Body of pancreas (tissue), 4 donors: Measurements from ENCODE around the gene ARHGEF7.
"Not testable (repeated sequence)": the region's sequence is repeated elsewhere in the genome, so short reads cannot be mapped to it uniquely, and the experiment has no call there.

Experiments used
- CTCF ChIP-seq, 7 experiments: fragments of 450-650 bp in 4 of 7; fragments of 200-600 bp in 3 of 7; sonication (generic) in 3 of 7; IDR thresholded peaks; one replicate each; pipeline ENCODE4 v1.5.1; 2016 to 2019; ENCODE audit warnings: antibody characterized with exemption in 7 of 7
- POLR2A ChIP-seq, 3 donors: fragments of 450-650 bp; IDR thresholded peaks; one replicate each; pipeline ENCODE4 v1.6.1; 2016; ENCODE audit warnings: antibody characterized with exemption in 3 of 3, mild to moderate bottlenecking in 2 of 3

DNA sequence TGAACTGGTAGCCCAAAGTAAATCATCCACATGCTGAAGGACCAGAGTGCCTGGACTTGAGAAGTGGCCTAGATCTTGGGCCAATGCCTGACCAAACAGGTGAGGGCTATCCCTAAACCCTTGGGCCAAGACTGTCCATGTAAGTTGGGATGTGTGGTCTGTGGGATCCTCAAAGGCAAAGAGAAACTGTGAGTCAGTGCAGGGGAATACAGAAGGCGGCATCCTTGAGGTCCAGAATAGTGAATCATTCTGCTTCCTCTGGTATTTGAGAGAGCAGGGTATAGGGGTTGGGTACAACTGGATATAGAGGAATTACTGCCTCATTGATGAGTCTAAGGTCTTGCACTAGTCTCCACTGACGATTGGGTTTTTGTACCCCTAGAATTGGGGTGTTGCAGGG, 79.5 kb downstream of the ARHGEF7 start:
- TF ChIP-seq CTCF, POLR2A (IDR thresholded peaks at IDR 0.05): not testable (repeated sequence)
